H9 (cell line): ENCODE measurements around the gene DPH7. TPM values are rescaled to one million over a fixed set of nuclear protein-coding genes. Genes with fewer than 3 reads are reported as not detected.
A peak's percentile ranks its signal among the peaks of the same experiment; 100 is the strongest.

Experiments used
- DNase-seq: peaks from one replicate; pipeline ENCODE4 v3.0.0-alpha.2; 2017
- H2AFZ ChIP-seq: one replicate; pipeline ENCODE4 v1.6.1; 2013; ENCODE audit warnings: mild to moderate bottlenecking, low read length, control low read depth, moderate library complexity
- H2AK5ac ChIP-seq: 2 replicates; pipeline ENCODE4 v1.6.1; 2013; ENCODE audit warnings: low read length, control low read depth, mixed read lengths; ENCODE audit not compliant: insufficient read length
- H2BK120ac ChIP-seq: one replicate; pipeline ENCODE4 v1.6.1; 2013; ENCODE audit warnings: low read depth, mild to moderate bottlenecking, low read length, control low read depth, inconsistent platforms; ENCODE audit not compliant: poor library complexity, severe bottlenecking
- H2BK12ac ChIP-seq: 2 replicates; pipeline ENCODE4 v1.6.1; 2013; ENCODE audit warnings: low read length, control low read depth, mixed read lengths, low read depth; ENCODE audit not compliant: insufficient read length
- H2BK15ac ChIP-seq: 2 replicates; pipeline ENCODE4 v1.6.1; 2013; ENCODE audit warnings: low read depth, low read length, control low read depth
- H2BK20ac ChIP-seq: one replicate; pipeline ENCODE4 v1.6.1; 2013; ENCODE audit warnings: low read depth, mild to moderate bottlenecking, low read length, control low read depth, inconsistent platforms; ENCODE audit not compliant: poor library complexity, severe bottlenecking
- H2BK5ac ChIP-seq: 2 replicates; pipeline ENCODE4 v1.6.1; 2013; ENCODE audit warnings: low read length, control low read depth, mixed read lengths; ENCODE audit not compliant: insufficient read length
- H3K14ac ChIP-seq: 2 replicates; pipeline ENCODE4 v1.6.1; 2013; ENCODE audit warnings: low read length, control low read depth; ENCODE audit not compliant: insufficient read depth
- H3K18ac ChIP-seq: 2 replicates; pipeline ENCODE4 v1.6.1; 2013; ENCODE audit warnings: low read depth, mild to moderate bottlenecking, mixed read lengths, low read length, control low read depth; ENCODE audit not compliant: insufficient read length
- H3K23ac ChIP-seq: 2 replicates; pipeline ENCODE4 v1.6.1; 2013; ENCODE audit warnings: low read length, control low read depth, mixed read lengths, low read depth; ENCODE audit not compliant: insufficient read length
- H3K23me2 ChIP-seq: 2 replicates; pipeline ENCODE4 v1.6.1; 2013; ENCODE audit warnings: low read depth, mild to moderate bottlenecking, mixed read lengths, low read length, control low read depth; ENCODE audit not compliant: insufficient read length, poor library complexity, severe bottlenecking
- H3K27ac ChIP-seq: 2 replicates; pipeline ENCODE4 v1.5.1; 2013; ENCODE audit warnings: low read length, control low read depth, mixed read lengths, low read depth; ENCODE audit not compliant: insufficient read length
- H3K27me3 ChIP-seq: 2 replicates; pipeline ENCODE4 v1.6.1; 2013; ENCODE audit warnings: low read length, control low read depth, inconsistent platforms; ENCODE audit not compliant: insufficient read depth
- H3K4ac ChIP-seq: 2 replicates; pipeline ENCODE4 v1.6.1; 2013; ENCODE audit warnings: low read depth, mild to moderate bottlenecking, control low read depth, inconsistent platforms, low read length, moderate library complexity
- H3K4me1 ChIP-seq: 2 replicates; pipeline ENCODE4 v1.6.1; 2013; ENCODE audit warnings: low read length, control low read depth, inconsistent platforms; ENCODE audit not compliant: insufficient read depth
- H3K4me2 ChIP-seq: 2 replicates; pipeline ENCODE4 v1.6.1; 2013; ENCODE audit warnings: low read length, control low read depth, mixed read lengths; ENCODE audit not compliant: insufficient read length, insufficient read depth
- H3K56ac ChIP-seq: 2 replicates; pipeline ENCODE4 v1.6.1; 2013; ENCODE audit warnings: low read depth, mild to moderate bottlenecking, mixed read lengths, low read length, control low read depth; ENCODE audit not compliant: insufficient read length
- H3K79me1 ChIP-seq: 2 replicates; pipeline ENCODE4 v1.6.1; 2013; ENCODE audit warnings: low read depth, mild to moderate bottlenecking, moderate library complexity, low read length, control low read depth, inconsistent platforms; ENCODE audit not compliant: insufficient read depth, poor library complexity, severe bottlenecking
- H3K79me2 ChIP-seq: 2 replicates; pipeline ENCODE4 v1.6.1; 2013; ENCODE audit warnings: low read length, control low read depth, inconsistent platforms; ENCODE audit not compliant: insufficient read depth
- H3K9ac ChIP-seq: 2 replicates; pipeline ENCODE4 v1.6.1; 2013; ENCODE audit warnings: low read length, control low read depth, mixed read lengths; ENCODE audit not compliant: insufficient read length; ENCODE audit errors: extremely low read depth
- H3K9me3 ChIP-seq: one replicate; pipeline ENCODE4 v1.6.1; 2013; ENCODE audit warnings: low read depth, low read length, inconsistent platforms; ENCODE audit not compliant: control insufficient read depth
- H3T11ph ChIP-seq: one replicate; pipeline ENCODE4 v1.6.1; 2013; ENCODE audit warnings: mild to moderate bottlenecking, low read length, control low read depth, inconsistent platforms
- H4K20me1 ChIP-seq: one replicate; pipeline ENCODE4 v1.6.1; 2013; ENCODE audit not compliant: control insufficient read depth, insufficient read length, insufficient read depth
- H4K5ac ChIP-seq: 2 replicates; pipeline ENCODE4 v1.6.1; 2013; ENCODE audit warnings: low read depth, mild to moderate bottlenecking, mixed read lengths, low read length, control low read depth; ENCODE audit not compliant: insufficient read length
- H4K8ac ChIP-seq: replicated peaks from 2 replicates; pipeline ENCODE4 v1.6.1; 2013; ENCODE audit warnings: low read length, control low read depth, mixed read lengths, low read depth; ENCODE audit not compliant: insufficient read length
- H4K91ac ChIP-seq: 2 replicates; pipeline ENCODE4 v1.6.1; 2013; ENCODE audit warnings: low read depth, mild to moderate bottlenecking, moderate library complexity, mixed read lengths, low read length, control low read depth; ENCODE audit not compliant: insufficient read length
- H3K27ac Mint-ChIP-seq, 3 experiments: 2 replicates in 2 of 3; 3 replicates in 1 of 3; pipeline ENCODE4 v1.8.0; 2020 to 2021; ENCODE audit warnings: mixed read lengths in 3 of 3, mild to moderate bottlenecking in 1 of 3, moderate library complexity in 1 of 3
- H3K27me3 Mint-ChIP-seq: 2 replicates; pipeline ENCODE4 v1.8.0; 2021; ENCODE audit warnings: low read depth, mild to moderate bottlenecking, moderate library complexity, mixed read lengths
- H3K36me3 Mint-ChIP-seq, 3 experiments: 2 replicates in 2 of 3; 3 replicates in 1 of 3; pipeline ENCODE4 v1.8.0; 2020 to 2021; ENCODE audit warnings: low read depth in 3 of 3, mixed read lengths in 3 of 3; ENCODE audit not compliant: insufficient read depth in 1 of 3
- H3K4me1 Mint-ChIP-seq, 2 experiments: 2 replicates each; pipeline ENCODE4 v1.8.0; 2020; ENCODE audit warnings: mixed read lengths in 2 of 2
- H3K4me3 Mint-ChIP-seq, 2 experiments: 2 replicates in 1 of 2; 3 replicates in 1 of 2; pipeline ENCODE4 v1.8.0; 2020 to 2021; ENCODE audit warnings: mild to moderate bottlenecking in 2 of 2, mixed read lengths in 2 of 2, moderate library complexity in 1 of 2
- H3K9me3 Mint-ChIP-seq, 2 experiments: 2 replicates in 1 of 2; 3 replicates in 1 of 2; pipeline ENCODE4 v1.8.0; 2020; ENCODE audit warnings: mild to moderate bottlenecking in 2 of 2, mixed read lengths in 2 of 2, moderate library complexity in 1 of 2
- CTCF ChIP-seq: fragments of 200-600 bp; sonication (generic); conservative IDR thresholded peaks from 3 replicates; pipeline ENCODE4 v1.8.0; 2021; ENCODE audit warnings: antibody characterized with exemption, mild to moderate bottlenecking
- WGBS: extraction: QIAGEN DNeasy Blood & Tissue Kit; methylation state at CpG from one replicate; pipeline ENCODE4 v1.1.7; 2013; ENCODE audit warnings: missing lambda C conversion rate, low lambda C conversion rate, mixed read lengths; ENCODE audit not compliant: insufficient read length; ENCODE audit errors: extremely low coverage; 5-methylcytosine and 5-hydroxymethylcytosine counted together
- total RNA-seq: library from RNA; stranded (reverse); gene quantifications from 2 replicates; pipeline ENCODE4 v1.2.1, GENCODE V29; 2021

Gene DPH7
- total RNA-seq, 1 experiment from 2014 or later, result 51.3 TPM

- H3K79me1 ChIP-seq, result no peaks in the 10 kb centered on the region
- WGBS, result no CpG with 5 or more reads among the region's 36 CpGs
- H3K27ac Mint-ChIP-seq, result peak overlapping the region in 1 of 3 experiments; percentile 52; a peak in 1 of 7 replicates
These were observed 55.8 kb downstream of the DPH7 start for GRCh38 chr9:137522746-137523455.

More at GRCh38 chr9:137522746-137523455, 55.8 kb downstream of the DPH7 start:
- Mint-ChIP-seq H3K36me3 (no peaks in the 10 kb centered on the region), H3K27me3 (no peaks in the 10 kb centered on the region; the same call in 1 of the 2 replicates), H3K4me1 (no peaks in the 10 kb centered on the region; a peak in 1 of 4 replicates), H3K9me3 (peaks cover 0 to 9% of the 10 kb centered on the region in 2 experiments; a peak in 3 of 5 replicates), H3K4me3 (no peak overlapping the region)
- Histone ChIP-seq H2BK20ac (no peak overlapping the region), H2BK15ac (no peak overlapping the region), H2AFZ (no peak overlapping the region), H3K79me2 (no peaks in the 10 kb centered on the region), H2BK12ac (no peak overlapping the region), H4K8ac (no peak overlapping the region), H4K20me1 (no peaks in the 10 kb centered on the region), H3K4me2 (no peak overlapping the region), H3K4ac (no peak overlapping the region), H3K56ac (no peak overlapping the region), H4K5ac (no peak overlapping the region), H3K4me1 (no peaks in the 10 kb centered on the region), H3K27ac (no peak overlapping the region), H2BK5ac (no peak overlapping the region), H3K27me3 (no peaks in the 10 kb centered on the region), H3K9me3 (no peaks in the 10 kb centered on the region), H3K23me2 (no peaks in the 10 kb centered on the region), H2AK5ac (no peak overlapping the region), H3K14ac (no peak overlapping the region), H3T11ph (no peak overlapping the region), H4K91ac (no peak overlapping the region), H3K9ac (no peak overlapping the region), H3K18ac (no peak overlapping the region), H2BK120ac (no peak overlapping the region), H3K23ac (no peak overlapping the region)
- TF ChIP-seq CTCF, result no peak
- no peak for DNase-seq
